Activated CD4-positive, alpha-beta T cell treated with anti-CD3 and anti-CD28 coated beads, Interleukin-2, Interleukin-4, amounts not matched to agents 100 ng/mL and 50 ng/mL, durations not matched to agents 16 hours and 8 hours (primary cell): ENCODE data around the gene AHNAK2.
"Not testable (repeated sequence)": the region's sequence is repeated elsewhere in the genome, so short reads cannot be mapped to it uniquely, and the experiment has no call there.

Source experiments
- DNase-seq: peaks from one replicate; pipeline ENCODE4 v3.0.0-alpha.2; 2020; ENCODE audit warnings: low spot score

Gene AHNAK2

DNA sequence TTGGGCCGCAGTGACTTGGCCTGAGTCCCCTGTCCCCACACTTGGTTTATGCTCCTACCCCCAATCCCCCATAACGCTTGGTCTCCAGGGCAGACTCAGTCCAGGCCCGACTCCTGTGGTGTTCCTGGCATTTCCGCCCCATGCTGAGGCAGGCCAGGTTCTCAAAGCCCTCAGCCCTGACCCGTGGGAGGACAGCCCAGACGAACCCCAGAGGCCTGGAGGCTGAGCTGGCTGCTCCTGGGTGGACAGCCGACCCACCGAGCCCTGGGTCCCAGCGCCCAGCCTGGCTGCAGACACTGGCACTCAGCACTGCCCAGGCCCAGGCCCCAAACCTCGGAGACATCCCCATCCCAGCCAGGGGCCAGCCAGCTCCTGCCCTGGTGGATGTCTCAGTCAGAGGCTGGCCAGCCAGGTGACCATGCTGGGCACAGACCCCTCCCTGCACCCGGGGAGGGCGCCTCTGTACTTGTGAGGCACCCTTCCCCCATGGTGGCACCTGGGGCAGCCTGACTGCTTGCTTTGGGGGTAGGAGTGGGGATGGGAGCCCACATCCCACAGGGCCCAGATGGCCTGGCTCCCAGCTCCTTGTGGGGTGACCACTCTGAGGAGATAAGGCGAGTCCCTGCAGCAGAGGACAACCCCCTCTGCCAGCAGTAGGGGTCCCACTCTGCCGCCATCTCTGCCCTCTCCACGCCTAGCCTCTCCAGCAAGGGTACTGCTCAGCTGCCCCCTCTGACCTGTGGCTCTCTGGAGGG lies 52.1 kb downstream of the AHNAK2 start:
- no peak for DNase-seq

DNA sequence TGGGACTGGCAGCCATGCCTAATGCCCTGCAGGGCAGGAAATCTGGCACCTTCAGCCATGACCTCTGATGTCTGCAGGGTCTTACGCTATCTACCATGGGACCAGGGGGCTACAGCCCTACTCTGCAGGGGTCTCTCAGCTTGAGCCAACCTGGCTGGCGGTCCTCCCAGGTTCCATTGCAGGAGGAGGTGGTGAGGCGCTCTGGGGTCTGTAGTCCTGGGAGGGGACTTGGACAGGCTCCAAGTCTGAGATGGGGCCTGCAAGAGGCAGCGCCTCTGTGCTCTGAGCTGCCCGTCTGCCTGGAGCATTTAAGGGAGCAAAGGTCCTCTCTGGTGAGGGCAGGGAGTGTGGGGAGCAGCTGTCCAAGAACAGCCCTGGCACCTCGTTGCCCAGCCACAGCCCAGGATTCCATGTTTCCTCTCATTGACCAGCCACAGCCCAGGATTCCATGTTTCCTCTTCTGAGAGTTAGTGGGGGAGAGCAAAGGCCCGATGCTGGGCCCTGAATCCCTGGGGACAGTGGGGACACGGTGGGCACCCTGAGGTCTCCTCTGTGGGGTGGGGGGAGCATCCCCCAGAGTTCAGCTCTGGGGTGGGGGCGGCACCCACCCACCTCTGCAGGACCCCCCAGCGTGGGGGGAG lies 52.8 kb downstream of the AHNAK2 start:
- DNase-seq: no peak

DNA sequence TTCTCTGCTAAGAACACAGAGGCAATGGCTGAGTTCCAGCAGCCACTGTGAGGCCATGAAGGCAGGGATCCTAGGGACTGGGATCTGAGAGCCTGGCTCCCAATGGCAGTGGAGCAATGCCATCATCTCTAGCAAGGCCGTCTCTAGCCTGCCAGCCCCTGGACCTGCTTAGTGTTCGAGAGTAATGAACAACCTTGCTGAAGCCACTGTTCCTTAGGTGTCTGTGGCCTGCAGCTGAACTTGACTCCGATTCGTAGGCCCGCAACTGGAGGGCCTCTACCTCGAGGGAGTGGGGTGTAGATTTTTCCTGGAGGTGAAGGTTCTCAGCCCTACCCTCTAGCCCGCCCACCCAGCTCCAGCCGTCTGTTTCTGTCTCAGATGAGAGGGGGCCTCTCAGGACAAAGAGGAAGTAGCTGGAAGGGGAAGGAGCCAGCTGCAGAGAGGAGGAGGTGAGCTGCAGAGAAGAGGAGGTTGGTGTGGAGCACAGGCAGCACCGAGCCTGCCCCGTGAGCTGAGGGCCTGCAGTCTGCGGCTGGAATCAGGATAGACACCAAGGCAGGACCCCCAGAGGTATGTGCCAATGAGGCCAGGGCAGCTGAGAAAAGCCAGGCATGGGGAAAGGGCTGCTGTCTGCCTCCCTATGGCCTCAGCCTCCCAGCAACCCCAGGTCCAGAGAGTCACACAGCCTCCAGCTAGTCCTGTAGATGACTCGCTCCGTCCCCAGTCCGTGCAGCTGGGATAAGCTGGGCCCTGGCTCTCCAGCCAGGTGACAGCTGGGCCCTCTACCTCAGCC lies 53.6 kb downstream of the AHNAK2 start, which contains the start of gene PLD4:
Gene PLD4 (plus strand): TSS at position 459 of the 793 bp plus-strand sequence. CDS start 2,262 bp downstream, outside the sequence.
- no peak for DNase-seq

DNA sequence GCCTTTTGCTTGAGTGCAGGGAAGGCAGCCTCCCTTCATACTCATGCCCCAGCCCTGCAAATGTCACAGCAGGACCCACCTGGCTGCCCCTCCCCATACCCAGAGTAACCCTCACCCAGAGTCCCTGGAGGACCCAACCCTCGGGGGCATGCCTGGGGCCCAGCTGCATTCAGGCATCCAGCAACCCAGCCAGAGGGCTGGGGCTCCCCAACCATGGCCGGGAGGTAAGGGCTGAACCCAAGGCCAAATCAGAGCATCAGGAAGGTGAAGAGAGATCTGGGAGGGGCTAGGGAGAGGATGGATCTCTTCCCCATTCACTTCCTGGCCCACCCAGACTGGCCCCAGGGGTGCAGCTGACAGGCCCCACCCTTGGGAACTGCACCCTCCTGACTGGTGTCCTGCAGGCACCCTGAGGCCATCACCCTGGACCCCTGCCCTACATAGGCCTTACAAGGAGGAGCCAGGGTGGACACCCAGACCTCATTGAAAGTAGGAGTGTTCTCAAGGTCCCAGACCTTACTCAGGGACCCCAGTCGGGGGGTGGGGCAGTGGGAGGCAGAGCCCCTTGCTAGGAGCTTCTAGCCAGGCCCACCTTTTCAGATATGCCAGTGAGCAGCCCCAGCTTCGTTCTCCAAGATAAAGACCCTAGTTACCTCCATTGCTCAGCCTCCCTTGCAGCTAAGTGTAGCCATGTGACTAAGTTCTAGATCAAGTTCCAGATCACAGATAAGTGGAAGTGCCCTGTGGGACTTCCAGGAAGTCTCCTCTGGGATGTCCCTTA lies 54.3 kb downstream of the AHNAK2 start:
- no peak for DNase-seq

DNA sequence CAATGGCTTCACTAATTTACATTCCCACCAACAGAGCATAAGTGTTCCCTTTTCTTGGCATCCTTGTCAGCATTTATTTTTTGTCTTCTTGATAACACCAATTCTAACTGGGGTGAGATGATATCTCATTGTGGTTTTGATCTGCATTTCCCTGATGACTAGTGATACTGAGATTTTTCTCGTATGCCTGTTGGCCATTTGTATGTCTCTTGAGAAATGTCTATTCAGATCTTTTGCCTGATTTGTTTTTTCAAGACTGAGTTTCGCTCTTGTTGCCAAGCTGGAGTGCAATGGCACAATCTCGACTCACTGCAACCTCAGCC lies 58.2 kb downstream of the AHNAK2 start:
- DNase-seq: no peak

DNA sequence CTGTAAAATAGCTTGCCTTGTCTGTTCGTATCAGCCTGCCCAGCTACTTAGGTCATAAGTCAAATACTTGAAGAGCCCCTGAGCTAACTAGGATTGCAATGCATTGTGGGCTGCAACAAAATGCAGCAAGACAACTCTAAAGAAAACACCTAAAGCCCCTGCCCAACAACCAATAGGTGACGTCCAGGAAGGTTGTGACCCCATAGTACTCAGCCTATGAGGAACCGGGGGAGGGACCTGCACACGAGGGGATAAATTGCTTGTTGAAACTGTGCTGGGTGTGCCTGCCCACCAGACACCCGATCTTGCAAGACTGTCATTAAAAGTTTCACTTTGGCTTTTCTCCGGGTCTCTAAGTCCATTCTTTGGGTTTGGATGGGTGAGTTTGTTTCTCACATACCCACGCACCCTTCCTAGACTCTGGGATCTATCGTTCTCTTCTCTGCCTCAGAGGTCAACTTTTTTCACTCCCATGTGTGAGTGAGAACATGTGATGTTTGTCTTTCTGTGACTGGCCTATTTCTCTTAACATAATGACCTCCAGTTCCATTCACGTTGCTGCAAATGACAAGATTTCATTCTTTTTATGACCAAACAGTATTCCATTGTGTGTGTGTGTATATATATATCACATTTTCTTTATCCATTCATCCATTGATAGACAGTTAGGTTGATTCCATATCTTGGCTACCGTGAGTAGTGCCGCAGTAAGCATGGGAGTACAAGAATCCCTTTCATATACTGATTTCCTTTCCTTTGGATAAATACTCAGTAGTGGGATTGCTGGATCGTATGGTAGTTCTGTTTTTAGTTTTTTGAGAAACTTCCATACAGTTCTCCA lies 58.8 kb downstream of the AHNAK2 start:
- not testable (repeated sequence) for DNase-seq

DNA sequence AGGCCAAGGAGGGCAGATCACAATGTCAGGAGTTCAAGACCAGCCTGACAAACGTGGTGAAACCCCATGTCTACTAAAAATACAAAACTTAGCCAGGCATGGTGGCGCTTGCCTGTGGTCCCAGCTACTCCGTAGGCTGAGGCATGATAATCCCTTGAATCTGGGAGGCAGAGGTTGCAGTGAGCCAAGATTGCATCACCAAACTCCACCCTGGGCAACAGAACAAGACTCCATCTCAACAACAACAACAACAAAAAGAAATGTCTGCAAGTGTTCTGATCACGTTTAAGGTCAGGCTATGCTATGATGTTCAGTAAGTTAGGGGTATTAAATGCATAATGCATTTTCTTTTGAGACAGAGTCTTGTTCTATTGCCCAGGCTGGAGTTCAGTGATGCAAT lies 60.2 kb downstream of the AHNAK2 start:
- no peak for DNase-seq

DNA sequence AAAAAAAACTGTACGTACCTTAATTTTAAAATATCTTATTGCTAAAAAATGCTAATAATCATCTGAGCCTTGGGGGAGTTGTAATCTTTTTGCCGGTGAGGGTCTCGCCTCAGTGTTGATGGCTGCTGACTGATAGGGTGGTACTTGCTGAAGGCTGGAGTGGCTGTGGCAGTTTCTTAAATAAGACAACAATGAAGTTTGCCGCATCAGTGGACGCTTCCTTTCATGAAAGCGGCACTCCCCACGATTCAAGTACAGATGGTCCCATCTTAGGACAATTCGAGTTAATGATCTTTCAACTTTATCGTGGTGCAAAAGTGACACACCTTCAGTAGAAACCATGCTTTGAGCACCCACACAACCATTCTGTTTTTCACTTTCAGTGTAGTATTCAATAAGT lies 61.1 kb downstream of the AHNAK2 start:
- DNase-seq: no peak

DNA sequence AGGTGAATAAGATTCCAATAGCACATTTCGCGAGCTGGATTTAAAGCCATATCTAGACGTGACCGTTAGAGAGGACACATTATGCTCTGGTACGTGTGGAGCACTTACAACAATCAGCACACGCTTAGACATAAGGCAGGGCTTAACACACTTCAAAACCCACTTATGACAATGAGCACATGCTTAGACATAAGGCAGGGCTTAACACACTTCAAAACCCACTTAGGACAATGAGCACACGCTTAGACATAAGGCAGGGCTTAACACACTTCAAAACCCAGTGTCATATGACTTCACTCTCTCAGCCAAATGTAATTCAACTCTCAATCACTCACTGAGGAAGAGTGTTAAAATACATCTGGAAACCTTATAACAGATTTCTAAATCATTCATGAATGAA lies 64.7 kb downstream of the AHNAK2 start:
- no peak for DNase-seq

DNA sequence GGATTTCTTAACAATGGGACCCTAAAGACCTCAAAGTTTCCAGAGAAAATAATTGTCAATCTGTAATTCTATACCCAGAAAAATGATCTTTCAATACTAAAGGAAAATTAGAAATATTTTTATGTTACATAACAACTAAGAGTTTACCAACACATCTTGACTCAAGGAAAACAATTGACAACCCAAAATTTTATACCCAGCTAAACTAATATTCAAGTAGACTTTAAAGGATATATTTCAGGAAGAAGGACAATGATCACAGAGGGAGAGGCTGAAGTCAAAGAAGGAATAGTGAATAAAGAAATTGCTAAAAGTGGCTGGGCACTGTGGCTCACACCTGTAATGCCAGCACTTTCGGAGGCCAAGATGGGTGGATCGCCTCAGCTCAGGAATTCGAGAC lies 66.1 kb downstream of the AHNAK2 start:
- no peak for DNase-seq

DNA sequence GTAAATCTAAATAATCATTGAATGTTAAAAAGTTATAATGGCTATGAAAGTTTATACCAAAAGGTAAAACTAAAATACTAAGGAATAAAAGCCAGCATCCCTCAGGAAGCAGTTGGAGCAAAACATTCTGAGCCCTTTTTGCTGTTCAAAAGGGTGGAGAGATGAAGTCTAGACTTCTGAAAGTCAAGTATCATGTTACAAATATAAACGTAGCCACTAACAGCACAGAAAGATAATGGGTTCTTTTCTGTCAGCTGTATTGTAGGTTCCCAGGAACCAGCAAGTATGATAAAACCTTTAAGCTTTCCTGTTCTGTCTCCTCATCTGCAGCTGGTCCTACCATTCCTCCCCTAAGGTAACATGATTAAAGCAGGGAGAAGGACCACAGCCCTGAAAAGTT lies 69.9 kb downstream of the AHNAK2 start:
- no peak for DNase-seq

DNA sequence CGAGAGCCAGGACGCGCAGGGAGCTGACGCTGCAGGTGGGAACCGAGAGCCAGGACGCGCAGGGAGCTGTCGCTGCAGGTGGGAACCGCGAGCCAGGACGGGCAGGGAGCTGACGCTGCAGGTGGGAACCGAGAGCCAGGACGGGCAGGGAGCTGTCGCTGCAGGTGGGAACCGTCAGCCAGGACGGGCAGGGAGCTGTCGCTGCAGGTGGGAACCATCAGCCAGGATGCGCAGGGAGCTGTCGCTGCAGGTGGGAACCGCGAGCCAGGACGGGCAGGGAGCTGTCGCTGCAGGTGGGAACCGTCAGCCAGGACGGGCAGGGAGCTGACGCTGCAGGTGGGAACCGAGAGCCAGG lies 72.6 kb downstream of the AHNAK2 start:
- DNase-seq: not testable (repeated sequence)

DNA sequence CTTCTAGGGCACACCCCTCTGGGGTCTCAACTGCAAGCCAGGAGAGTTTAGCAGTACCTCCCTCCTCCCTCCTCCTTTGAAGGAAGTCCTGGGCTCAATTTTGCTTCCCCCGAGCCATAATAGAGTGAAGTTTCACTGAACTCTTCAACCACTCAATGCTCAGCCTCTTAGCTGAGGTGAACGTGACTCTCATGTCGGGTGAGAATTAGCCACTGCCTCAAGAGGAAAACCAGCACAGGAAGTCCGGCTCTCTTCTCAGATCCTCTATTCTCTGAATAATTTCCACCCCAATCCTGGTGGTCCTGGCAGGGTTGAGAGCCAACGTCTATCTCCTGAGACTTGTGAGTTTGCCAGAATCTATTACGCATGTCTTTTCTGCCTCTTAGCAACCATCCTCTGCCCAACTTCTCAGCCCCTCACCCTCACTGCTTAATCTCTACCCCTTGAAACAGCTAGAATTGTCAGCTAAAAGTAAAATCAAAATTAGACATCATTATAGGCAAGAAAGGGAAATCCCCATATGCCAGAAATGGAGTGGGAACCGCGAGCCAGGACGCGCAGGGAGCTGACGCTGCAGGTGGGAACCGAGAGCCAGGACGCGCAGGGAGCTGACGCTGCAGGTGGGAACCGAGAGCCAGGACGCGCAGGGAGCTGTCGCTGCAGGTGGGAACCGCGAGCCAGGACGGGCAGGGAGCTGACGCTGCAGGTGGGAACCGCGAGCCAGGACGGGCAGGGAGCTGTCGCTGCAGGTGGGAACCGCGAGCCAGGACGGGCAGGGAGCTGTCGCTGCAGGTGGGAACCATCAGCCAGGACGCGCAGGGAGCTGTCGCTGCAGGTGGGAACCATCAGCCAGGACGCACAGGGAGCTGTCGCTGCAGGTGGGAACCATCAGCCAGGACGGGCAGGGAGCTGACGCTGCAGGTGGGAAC lies 73.3 kb downstream of the AHNAK2 start:
- not testable (repeated sequence) for DNase-seq

DNA sequence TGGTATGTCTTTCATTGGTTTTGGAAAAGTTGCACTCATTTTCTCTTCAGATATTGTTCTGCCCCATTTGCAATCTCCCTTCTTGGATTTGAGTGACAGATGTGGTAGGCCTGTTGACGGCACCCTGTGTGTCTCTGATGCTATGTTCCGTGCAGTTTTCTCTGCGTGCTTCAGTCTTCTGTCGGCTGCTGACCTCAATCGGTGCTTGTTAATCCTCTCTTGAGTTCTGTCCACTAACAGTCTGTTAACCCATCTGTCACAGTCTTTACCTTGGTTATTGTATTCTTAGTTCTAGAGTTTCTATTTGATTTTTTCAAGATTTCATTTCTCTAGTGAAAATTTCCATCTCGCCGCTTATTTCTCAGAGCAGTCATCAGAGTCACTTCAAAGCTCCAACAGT lies 74.2 kb downstream of the AHNAK2 start:
- no peak for DNase-seq

DNA sequence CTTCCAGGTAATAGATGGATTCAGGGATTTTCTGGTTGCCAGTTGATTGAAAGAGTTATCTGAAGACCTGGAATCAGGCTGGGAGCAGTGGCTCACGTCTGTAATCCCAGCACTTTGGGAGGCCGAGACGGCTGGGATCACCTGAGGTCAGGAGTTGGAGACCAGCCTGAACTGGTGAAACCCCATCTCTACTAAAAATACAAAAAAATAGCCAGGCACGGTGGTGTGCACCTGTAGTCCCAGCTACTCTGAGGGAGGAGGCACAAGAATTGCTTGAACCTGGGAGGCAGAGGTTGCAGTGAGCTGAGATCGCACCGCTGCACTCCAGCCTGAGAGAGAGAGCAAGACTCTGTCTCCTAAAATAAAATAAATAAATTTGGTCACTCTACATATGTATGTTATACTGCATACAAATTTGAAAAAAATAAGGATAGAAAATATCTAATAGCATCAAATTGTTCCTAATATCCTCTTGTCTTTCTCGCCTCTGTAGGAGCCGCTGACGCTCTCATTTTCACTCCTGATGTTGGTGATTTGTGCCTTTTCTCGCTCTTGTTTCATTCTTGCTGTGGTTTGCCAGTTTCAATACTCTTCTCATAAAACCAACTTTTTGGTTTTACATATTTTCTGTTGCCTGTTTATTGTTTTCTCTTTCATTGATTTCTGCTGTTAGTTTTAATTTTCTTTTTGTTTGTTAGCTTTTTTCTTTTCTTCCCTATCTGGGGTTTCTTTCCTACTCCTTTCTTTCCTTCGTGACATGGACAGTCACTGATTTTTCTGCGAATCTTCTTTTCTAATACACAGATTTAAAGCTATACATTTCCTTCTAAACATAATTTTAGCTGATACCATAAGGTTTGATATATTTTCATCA lies 77.3 kb downstream of the AHNAK2 start:
- no peak for DNase-seq

DNA sequence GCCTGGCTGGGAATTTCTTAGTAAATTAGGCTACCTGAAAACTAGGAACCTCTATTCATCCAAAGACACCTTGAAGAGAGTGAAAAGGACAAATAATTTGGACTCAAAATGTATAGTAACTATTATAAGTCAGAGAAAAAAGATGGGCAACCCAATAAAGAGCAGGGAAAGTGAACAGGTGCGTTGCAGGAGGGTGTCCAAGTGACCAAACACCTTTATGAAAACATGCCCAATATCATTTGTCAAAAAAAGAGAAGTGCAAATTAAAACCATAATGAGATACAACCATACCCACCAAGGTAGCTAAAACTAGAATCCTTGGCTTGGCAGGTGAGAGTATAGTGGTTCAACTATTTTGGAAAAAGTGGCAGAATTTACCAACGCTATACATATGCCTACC lies 78.4 kb downstream of the AHNAK2 start:
- no peak for DNase-seq

DNA sequence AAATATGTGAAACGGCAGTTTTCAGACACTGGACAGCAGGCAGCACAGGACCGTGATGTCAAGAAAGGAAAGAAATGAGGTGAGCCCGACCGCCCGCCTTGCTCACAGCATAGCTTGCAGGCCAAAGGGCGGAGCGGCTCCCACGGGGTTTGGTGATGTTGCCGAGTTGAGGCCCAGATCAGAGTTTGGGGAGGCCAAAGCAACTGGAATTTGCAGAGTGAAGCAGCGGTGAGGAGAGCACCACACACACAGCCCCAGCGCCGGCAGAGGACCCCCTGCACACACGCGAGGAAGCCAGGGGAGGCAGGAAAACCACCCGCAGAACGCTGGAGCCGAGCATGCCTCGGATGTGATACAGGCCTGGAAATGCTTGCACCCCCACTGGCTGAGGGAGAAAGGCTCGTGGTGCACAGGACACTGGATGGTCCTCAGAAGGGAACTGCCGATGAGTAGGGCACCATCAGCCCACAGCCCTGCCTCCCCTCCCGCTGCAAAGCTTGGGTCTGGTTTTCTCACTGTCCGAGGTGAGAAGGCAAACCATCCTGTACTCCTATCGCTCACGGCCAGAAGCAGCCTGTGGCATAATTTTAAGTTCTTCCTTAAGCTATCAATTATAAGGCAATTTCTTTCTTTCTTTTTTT lies 79.2 kb downstream of the AHNAK2 start:
- no peak for DNase-seq

DNA sequence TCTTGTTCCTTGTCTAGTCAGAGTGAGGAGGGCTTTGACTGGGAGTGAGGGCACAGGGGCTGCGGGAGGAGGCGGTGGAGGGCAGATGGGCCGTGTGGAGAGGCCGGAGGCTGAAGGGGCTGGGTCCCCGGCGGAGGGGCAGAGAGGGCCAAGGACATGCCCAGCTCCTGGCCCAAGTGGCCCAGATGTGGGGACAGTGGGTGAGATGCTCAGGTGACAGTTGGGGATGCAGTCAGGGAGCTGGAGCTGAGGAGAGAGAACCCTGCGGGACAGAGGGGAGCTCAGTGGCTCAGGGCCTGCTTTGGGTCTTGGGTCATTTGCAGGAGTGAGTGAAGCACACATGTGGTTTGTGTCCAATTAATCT lies 80.0 kb downstream of the AHNAK2 start:
- no peak for DNase-seq
